GM21529 (cell line): ENCODE measurements around the gene TAAR8.
"Not testable (repeated sequence)": the region's sequence is repeated elsewhere in the genome, so short reads cannot be mapped to it uniquely, and the experiment has no call there.

Experiments used
- ATAC-seq: cut with Tn5 transposase; IDR thresholded peaks from one replicate; pipeline ENCODE4 v1.9.1; 2021; ENCODE audit not compliant: unreplicated experiment

TAAR8 gene, protein sequence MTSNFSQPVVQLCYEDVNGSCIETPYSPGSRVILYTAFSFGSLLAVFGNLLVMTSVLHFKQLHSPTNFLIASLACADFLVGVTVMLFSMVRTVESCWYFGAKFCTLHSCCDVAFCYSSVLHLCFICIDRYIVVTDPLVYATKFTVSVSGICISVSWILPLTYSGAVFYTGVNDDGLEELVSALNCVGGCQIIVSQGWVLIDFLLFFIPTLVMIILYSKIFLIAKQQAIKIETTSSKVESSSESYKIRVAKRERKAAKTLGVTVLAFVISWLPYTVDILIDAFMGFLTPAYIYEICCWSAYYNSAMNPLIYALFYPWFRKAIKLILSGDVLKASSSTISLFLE

DNA sequence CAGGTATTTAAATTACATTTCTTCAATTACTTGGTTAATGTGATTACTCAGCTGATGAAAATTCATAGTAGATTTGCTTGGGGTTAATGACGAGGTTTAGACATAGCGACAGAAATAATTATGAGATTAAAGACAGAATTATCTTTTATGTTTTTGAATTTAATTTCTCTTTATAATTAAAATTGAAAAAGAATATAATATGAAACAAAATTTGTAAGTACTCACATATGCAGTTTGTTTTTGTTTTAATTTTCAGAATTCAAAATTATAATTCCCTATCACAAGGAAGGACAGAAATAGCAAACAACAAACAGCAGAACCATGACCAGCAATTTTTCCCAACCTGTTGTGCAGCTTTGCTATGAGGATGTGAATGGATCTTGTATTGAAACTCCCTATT is at the start of gene TAAR8:
TAAR8 (plus strand) TSS at position 301 of the 400 bp plus-strand sequence; CDS start at position 322, 21 bp downstream.
- ATAC-seq: no peak

GRCh38 chr6:132504757-132505156 is 47.7 kb upstream of the TAAR8 start:
- no peak for ATAC-seq

GRCh38 chr6:132505158-132505557 is 47.3 kb upstream of the TAAR8 start:
- peak; percentile 57 for ATAC-seq

DNA sequence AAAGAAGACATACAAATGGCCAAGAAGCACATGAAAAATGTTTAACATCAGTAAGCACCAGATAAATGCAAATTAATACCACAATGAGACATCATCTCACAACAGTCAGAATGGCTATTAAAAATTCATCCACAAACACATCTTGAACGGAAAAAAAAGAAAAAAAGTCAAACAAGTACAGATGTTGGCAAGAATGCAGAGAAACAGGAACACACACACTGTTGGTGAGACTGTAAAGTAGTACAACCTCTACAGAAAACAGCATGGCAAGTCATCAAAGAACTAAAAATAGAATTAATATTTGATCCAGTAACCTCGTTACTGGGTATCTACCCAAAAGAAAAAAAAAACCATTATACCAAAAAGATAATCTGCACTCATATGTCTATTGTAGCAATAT is 46.0 kb upstream of the TAAR8 start:
- no peak for ATAC-seq

GRCh38 chr6:132506869-132507808 is 45.3 kb upstream of the TAAR8 start:
- ATAC-seq: no peak

DNA sequence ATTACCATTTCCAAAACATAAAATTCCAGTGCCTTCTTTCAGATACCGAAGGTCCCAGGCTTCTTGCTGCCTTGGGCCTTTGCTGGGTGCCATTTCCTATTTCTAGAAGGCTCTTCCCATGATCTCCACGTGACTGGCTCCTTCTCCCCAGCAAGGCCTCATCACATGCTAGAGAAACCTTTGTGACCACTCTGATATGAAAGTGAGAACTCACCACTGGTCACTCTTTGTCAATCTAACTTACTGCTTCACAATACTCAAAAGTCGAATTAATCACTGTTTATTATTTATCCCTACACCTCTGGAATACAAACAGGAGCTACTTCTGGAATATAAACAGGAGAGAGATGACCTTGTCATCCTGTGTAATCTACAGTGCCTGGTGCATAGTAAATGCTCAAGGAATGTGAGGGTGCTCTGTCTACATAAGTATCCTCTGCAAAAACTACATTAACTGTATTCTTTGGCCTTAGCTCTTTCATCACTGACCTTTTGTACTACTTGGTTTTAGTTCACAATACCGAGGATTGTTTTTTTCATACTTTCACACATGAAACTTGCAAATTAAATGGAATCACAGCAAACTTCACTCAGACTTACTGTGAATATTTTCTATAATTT is 41.2 kb upstream of the TAAR8 start:
- ATAC-seq: peak; percentile 8

GRCh38 chr6:132511831-132512220 is 40.6 kb upstream of the TAAR8 start:
- ATAC-seq: peak; percentile 13

DNA sequence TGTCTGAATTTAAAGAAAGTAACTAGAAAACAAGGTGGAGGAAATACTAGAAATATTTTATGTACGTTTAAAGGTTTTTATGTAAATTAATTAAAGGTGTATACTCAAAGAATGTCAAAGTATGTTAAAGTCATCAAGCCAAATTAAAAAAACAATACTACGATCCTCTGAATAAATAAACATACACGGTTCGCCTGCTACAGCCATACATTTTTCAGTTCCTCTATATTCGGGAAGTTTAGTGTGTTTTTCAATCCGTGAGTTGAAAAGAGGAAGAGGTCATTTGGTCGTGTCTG is 40.2 kb upstream of the TAAR8 start:
- ATAC-seq: no peak

GRCh38 chr6:132512638-132513632 is 39.5 kb upstream of the TAAR8 start, which contains the start of gene STX7:
STX7 (minus strand) TSS chr6:132513116; CDS start chr6:132503530, 9,586 bp downstream.
- ATAC-seq: peak; percentile 90

DNA sequence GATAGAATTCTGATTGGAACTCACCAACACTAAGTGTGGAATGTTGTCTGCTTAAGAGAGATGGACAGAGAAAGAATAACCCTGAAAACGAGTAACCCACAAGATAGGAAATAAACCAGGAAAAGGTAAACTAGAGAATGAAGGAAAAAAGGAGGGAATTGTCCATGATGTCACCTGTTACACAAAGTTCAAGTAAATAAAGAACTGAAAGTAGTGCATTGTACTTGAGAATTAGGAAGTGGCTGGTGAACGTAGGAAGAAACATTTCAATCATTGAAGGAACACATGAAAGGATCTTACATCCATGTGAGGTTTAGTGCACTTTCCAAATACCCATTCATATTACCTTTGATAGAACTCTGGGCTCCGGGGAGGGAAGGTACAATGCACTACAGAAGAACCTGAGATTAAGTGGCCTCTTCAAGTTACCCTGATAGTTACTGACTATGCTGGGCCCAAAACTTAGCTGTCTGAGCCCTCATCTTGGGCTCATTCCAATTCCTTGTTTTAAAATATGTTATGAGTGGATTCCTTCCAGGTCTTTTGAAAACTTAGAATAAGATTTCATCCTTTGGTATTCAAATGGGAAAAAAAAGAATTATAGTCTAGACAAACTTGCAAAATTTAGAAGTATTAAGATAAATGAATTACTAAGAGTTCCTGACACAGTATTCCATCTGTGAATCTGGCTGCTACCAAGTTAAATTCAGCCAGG is 38.5 kb upstream of the TAAR8 start:
- no peak for ATAC-seq

GRCh38 chr6:132515386-132515785 is 37.1 kb upstream of the TAAR8 start:
- ATAC-seq: no peak

DNA sequence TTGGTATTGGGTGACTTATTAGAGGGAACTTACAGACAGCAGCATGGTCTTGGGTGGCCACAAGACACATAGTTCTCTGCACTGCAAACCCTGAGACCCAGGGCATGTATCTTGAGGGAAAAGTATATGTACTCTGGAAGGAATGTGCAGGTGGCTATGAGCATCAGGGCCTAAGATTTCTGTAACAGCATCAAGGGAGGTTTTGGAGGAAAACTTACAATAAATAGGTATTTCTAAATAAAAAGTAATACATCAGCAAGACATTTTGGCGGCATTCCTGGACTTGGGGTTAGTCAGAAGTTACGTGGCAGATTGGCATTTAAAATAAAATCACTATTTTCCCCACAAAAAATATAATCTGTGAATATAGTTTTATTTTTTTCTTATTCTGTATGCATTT is 31.5 kb upstream of the TAAR8 start:
- ATAC-seq: no peak

DNA sequence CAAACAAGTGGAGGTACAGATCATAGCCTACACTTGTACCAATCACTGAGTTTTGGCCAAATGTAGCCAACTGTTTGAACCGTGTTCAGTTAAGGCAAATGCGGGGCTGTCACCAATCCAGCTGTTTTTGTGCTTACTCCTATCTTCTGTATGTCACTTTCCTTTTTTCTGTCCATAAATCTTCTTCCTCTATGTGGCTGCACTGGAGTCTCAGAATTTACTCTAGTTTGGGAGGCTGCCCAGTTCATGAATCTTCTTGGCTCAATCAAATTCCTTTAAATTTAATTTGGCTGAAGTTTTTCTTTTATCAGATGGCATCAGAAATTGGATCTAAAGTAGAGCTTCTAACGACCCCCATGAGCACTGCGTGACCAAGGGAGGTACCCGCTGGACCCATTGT is 27.8 kb upstream of the TAAR8 start:
- ATAC-seq: no peak

- ATAC-seq: no peak
Observed at GRCh38 chr6:132525866-132526265, 26.6 kb upstream of the TAAR8 start.

DNA sequence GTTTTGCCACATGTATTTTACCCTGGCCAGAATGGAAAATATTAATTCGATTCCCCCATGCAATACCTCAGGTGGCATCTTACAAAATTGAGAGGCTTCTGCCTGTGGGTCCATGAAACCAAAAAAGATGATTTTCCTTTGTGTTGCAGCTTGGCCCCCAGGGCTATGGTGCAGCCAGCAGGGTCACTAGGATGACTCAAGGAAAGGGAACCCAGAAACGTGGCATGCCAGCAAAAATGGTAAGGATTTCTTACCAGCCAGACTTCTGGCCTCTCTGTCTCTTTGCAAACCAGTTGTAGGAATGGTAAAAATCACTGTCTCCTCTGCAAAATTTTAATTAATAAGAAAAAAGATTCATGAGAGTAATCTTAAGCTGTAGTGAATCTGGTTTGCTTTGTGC is 26.0 kb upstream of the TAAR8 start:
- ATAC-seq: no peak

DNA sequence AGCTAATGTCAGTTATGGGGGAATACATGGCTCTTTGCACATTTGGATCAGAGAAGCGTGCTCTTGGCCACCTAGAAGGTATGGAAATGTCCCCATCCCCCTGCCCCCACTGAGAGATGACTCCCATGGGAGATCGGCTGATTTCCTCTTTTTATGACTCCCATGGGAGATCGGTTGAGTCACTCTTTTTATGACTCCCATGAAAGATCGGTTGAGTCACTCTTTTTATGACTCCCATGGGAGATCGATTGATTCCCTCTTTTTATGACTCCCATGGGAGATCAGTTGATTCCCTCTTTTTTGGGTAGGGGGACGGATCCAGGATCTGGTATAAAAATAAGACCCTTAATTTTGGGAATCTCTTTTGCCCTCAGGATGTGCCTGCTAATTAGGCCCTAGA is 24.7 kb upstream of the TAAR8 start:
- no peak for ATAC-seq

DNA sequence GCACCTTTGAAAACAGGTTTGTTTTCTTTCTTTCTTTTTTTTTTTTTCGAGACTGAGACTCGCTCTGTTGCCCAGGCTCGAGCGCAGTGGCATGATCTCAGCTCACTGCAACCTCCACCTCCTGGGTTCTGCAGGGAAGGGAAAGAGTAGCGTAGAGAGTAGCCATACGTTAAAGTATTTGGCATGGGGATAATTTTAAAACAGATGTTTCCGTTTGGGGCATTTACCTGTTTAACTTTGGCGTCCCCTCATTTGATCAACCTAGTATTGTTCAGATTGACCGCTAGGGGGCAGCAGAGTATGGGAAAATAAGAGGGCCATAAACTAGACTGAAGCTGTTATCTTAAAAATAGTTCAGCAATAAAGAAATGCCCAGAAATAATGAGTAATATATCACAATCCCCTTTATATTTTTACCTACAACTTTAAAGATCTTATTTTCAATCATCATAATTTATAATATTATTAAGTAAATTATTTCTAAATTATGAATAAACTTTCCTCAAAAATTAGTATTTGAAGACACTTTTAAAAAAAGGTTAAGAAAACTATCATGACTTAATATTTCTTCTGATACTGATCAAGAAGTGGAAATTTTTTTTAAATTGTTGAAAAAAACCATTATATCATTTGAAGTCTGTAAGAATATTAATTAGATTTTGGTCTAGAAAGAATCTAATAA is 22.0 kb upstream of the TAAR8 start:
- peak; percentile 97 for ATAC-seq

DNA sequence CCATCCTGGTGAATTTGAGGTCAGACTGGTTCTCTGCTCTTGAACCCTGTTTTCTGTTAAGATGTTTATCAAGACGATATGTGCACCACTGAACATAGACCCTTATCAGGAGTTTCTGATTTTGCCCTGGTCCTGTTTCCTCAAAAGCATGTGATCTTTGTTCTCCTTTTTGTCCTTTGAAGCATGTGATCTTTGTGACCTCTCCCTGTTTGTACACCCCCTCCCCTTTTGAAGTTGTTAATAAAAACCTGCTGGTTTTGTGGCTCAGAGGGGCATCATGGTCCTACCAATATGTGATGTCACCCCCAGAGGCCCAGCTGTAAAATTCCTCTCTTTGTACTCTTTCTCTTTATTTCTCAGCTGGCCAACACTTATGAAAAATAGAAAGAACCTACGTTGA is 17.9 kb upstream of the TAAR8 start:
- not testable (repeated sequence) for ATAC-seq

DNA sequence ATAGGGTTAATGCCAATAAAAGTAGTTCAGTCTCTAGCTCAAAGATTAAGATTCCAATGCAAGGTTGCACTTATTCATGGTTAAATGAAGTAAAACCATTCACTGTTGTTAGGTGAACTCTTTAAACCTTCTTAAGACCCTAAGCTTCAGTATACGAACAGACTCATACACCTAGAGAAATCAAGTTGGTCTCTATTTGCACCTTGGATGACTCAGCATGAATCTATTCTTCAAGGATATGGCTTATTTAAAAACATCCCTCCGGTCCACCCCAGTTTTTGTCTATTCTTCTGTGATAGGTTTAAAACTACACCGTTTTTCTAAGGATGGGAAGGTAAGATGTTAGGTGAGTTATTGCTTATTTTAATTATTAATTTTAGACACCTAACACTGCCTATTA is 15.3 kb upstream of the TAAR8 start:
- no peak for ATAC-seq
